Measurements from ENCODE around the gene CRYBB3. TPM values are rescaled to one million over a fixed set of nuclear protein-coding genes. Genes with fewer than 3 reads are reported as not detected.

Gene CRYBB3
- polyA plus RNA-seq, 3 donors: not detected

- H3K27ac Mint-ChIP-seq: no peak overlapping the region
- no peak overlapping the region for H3K4me3 Mint-ChIP-seq
- H3K9me3 Mint-ChIP-seq: peaks cover 0 to 12% (median 3%) of the 10 kb centered on the region in 7 donors
- no CpG with 5 or more reads among the region's 3 CpGs for WGBS (ENCODE audit: insufficient coverage)
- no peak for TF ChIP-seq CTCF (IDR thresholded peaks at IDR 0.05)
- no peaks in the 10 kb centered on the region for H3K36me3 Mint-ChIP-seq
- DNase-seq: no peak
- Histone ChIP-seq H3K9me3 (replicated peaks in 1 of 2; ENCODE audit: control insufficient read depth in 1 of 2, insufficient read depth in 1 of 2, low read length in 2 of 2) (peaks cover 0 to 4% of the 10 kb centered on the region in 2 donors), H2AFZ (ENCODE audit: insufficient read depth, low read depth, low read length, poor library complexity, severe bottlenecking) (no peak overlapping the region), H3K36me3 (replicated peaks in 1 of 2; ENCODE audit: control insufficient read depth in 1 of 2, insufficient read depth in 2 of 2, low read length in 2 of 2) (no peaks in the 10 kb centered on the region), H3K4me2 (replicated peaks; ENCODE audit: extremely low read depth, low read length, poor library complexity, severe bottlenecking) (no peak overlapping the region), H3K9ac (ENCODE audit: insufficient read depth, low read length, poor library complexity, severe bottlenecking) (no peak overlapping the region), H3K27me3 (ENCODE audit: control insufficient read depth in 2 of 2, insufficient read depth in 2 of 2, low read length in 2 of 2) (no peaks in the 10 kb centered on the region), H3K27ac (ENCODE audit: low read depth in 1 of 2, low read length in 2 of 2) (no peak overlapping the region), H4K20me1 (ENCODE audit: insufficient read depth, low read length) (no peaks in the 10 kb centered on the region), H3K79me2 (ENCODE audit: insufficient read depth, low read length) (no peaks in the 10 kb centered on the region), H3K4me3 (replicated peaks in 1 of 3; ENCODE audit: low read depth in 2 of 3, low read length in 3 of 3) (no peak overlapping the region), H3K4me1 (ENCODE audit: control insufficient read depth in 1 of 2, insufficient read depth in 2 of 2, low read length in 2 of 2) (no peaks in the 10 kb centered on the region)
- intact Hi-C loops (cut with micrococcal nuclease): no loop called here
- H3K4me1 Mint-ChIP-seq: no peaks in the 10 kb centered on the region
- H3K27me3 Mint-ChIP-seq (ENCODE audit: low read depth in 3 of 3): peaks cover 2 to 3% (median 3%) of the 10 kb centered on the region in 3 donors
Observed at GRCh38 chr22:25212337-25212736, 12.7 kb downstream of the CRYBB3 start.

- no peak overlapping the region for H3K4me3 ChIP-seq (replicated peaks in 1 of 3; ENCODE audit: low read depth in 2 of 3, low read length in 3 of 3)
- H3K9ac ChIP-seq (ENCODE audit: insufficient read depth, low read length, poor library complexity, severe bottlenecking): no peak overlapping the region
- H3K4me1 Mint-ChIP-seq: no peaks in the 10 kb centered on the region
- H3K79me2 ChIP-seq (ENCODE audit: insufficient read depth, low read length): no peaks in the 10 kb centered on the region
- H3K9me3 Mint-ChIP-seq: peaks cover 0 to 12% (median 3%) of the 10 kb centered on the region in 7 donors
- no peak overlapping the region for H2AFZ ChIP-seq (ENCODE audit: insufficient read depth, low read depth, low read length, poor library complexity, severe bottlenecking)
- no peak overlapping the region for H3K4me3 Mint-ChIP-seq
- WGBS (ENCODE audit: insufficient coverage): 86% methylated on average over 1 of the region's 3 CpGs
- H3K4me2 ChIP-seq (replicated peaks; ENCODE audit: extremely low read depth, low read length, poor library complexity, severe bottlenecking): no peak overlapping the region
- TF ChIP-seq CTCF (IDR thresholded peaks at IDR 0.05): no peak
- peaks cover 2 to 3% (median 2%) of the 10 kb centered on the region in 3 donors for H3K27me3 Mint-ChIP-seq (ENCODE audit: low read depth in 3 of 3)
- H3K36me3 ChIP-seq (replicated peaks in 1 of 2; ENCODE audit: control insufficient read depth in 1 of 2, insufficient read depth in 2 of 2, low read length in 2 of 2): no peaks in the 10 kb centered on the region
- no peak overlapping the region for H3K27ac Mint-ChIP-seq
- no peaks in the 10 kb centered on the region for H3K4me1 ChIP-seq (ENCODE audit: control insufficient read depth in 1 of 2, insufficient read depth in 2 of 2, low read length in 2 of 2)
- peaks cover 0 to 4% of the 10 kb centered on the region in 2 donors for H3K9me3 ChIP-seq (replicated peaks in 1 of 2; ENCODE audit: control insufficient read depth in 1 of 2, insufficient read depth in 1 of 2, low read length in 2 of 2)
- H4K20me1 ChIP-seq (ENCODE audit: insufficient read depth, low read length): no peaks in the 10 kb centered on the region
- H3K27ac ChIP-seq (ENCODE audit: low read depth in 1 of 2, low read length in 2 of 2): no peak overlapping the region
- H3K36me3 Mint-ChIP-seq: no peaks in the 10 kb centered on the region
- DNase-seq: no peak
- no peaks in the 10 kb centered on the region for H3K27me3 ChIP-seq (ENCODE audit: control insufficient read depth in 2 of 2, insufficient read depth in 2 of 2, low read length in 2 of 2)
- intact Hi-C loops (cut with micrococcal nuclease): no loop called here
Observed at GRCh38 chr22:25213221-25213620, 13.6 kb downstream of the CRYBB3 start.
